C4-2B (cell line): ENCODE data around the gene KCNT1.

Experiments used
- H3K27ac ChIP-seq: fragments of 450-650 bp; 2 replicates; pipeline ENCODE4 v1.5.1; 2017
- ZFX ChIP-seq: fragments of 450-650 bp; IDR thresholded peaks from 2 replicates; pipeline ENCODE4 v1.6.1; 2017
- TF ChIP-seq, protein P1 (sequence below): fragments of 450-650 bp; conservative IDR thresholded peaks from 2 replicates; pipeline ENCODE4 v1.5.1; 2017; ENCODE audit warnings: mild to moderate bottlenecking

Gene KCNT1

GRCh38 chr9:135749171-135750045, 47.4 kb downstream of the KCNT1 start:
- no peak for TF ChIP-seq ZFX
- TF ChIP-seq, protein P1, sequence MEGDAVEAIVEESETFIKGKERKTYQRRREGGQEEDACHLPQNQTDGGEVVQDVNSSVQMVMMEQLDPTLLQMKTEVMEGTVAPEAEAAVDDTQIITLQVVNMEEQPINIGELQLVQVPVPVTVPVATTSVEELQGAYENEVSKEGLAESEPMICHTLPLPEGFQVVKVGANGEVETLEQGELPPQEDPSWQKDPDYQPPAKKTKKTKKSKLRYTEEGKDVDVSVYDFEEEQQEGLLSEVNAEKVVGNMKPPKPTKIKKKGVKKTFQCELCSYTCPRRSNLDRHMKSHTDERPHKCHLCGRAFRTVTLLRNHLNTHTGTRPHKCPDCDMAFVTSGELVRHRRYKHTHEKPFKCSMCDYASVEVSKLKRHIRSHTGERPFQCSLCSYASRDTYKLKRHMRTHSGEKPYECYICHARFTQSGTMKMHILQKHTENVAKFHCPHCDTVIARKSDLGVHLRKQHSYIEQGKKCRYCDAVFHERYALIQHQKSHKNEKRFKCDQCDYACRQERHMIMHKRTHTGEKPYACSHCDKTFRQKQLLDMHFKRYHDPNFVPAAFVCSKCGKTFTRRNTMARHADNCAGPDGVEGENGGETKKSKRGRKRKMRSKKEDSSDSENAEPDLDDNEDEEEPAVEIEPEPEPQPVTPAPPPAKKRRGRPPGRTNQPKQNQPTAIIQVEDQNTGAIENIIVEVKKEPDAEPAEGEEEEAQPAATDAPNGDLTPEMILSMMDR, result no peak
- H3K27ac ChIP-seq, result no peak overlapping the region

DNA sequence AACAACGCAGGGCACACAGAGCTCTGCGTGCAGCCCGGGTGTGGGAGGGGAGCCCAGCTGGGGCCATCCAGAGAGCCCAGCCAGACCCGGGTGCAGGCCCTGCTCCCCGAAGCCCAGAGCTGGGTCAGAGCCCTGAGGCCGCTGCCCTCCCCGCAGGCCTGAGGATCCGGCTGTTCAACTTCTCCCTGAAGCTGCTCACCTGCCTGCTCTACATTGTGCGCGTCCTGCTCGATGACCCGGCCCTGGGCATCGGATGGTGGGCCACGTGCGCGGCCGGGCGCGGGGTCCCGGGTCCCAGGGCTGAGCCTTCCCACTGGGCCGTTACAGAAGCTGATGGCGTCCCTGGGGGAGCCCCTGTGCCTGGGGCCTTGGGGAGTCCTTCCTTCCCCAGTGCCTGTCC, 48.8 kb downstream of the KCNT1 start:
- TF ChIP-seq, protein P1, result no peak
- TF ChIP-seq ZFX, result no peak
- no peak overlapping the region for H3K27ac ChIP-seq

DNA sequence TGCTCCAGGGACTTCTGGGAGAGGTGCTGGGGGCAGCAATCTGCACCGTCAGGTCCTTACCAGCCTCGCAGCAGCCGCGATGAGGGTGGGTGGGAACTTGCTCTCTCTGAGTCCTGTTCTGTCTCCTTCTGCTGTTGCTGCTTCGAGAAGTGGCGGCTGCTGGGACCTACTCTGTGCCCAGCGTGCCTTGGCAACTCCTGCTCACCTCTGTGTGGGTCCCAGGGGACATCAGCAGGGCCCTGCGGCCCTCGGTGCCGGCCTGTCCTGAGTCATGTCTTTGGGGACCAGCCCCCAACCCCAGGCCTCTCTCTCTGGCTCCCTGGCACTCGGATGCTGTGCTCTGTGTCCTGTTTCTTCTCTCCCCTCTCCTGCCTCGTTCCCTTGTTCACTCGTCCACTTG, 49.5 kb downstream of the KCNT1 start:
- TF ChIP-seq, protein P1, result no peak
- no peak for TF ChIP-seq ZFX
- H3K27ac ChIP-seq, result no peak overlapping the region

- no peak for TF ChIP-seq ZFX
- TF ChIP-seq, protein P1, result no peak
- H3K27ac ChIP-seq, result no peak overlapping the region
Measured at GRCh38 chr9:135752281-135753204, 50.6 kb downstream of the KCNT1 start.

DNA sequence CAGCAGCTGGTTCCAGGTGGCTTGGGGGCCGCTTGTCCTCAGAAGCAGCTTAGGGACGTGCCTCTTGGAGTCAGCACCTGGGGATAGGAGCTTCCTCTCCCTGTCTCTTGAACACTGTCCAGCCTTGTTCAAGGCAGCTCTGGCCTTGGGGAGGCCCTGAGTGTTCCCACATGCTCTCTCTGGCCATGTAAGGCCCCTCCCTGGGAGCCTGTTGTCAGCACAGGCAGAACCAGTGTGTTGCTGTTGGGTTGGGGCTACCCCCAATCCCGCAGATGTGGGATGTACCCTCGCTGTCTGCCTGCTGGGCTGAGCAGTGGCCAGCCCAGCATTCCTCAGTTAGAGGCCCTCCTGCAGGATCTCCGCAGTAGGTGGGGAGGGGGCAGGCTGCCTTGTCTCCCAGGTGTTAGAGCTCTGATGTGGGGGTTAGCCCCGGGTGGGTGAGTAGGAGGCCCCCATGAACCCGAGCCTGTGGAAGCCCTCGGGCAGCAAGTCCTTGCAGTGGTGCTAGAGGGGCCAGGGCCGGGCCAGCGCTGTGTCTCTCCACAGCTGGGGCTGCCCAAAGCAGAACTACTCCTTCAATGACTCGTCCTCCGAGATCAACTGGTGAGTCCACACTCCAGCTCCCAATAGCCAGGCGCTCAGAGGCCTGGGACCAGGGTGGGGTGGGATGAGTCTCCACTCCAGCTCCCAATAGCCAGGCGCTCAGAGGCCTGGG, 51.6 kb downstream of the KCNT1 start:
- TF ChIP-seq, protein P1, result no peak
- no peak for TF ChIP-seq ZFX
- no peak overlapping the region for H3K27ac ChIP-seq

- TF ChIP-seq ZFX, result no peak
- TF ChIP-seq, protein P1, result no peak
Measured at GRCh38 chr9:135756576-135756975, 54.6 kb downstream of the KCNT1 start.

More at GRCh38 chr9:135756576-135756975, 54.6 kb downstream of the KCNT1 start:
- no peak overlapping the region for H3K27ac ChIP-seq
